Neural cell (in vitro differentiated cells): ENCODE measurements around the gene C1orf198. TPM values are rescaled to one million over a fixed set of nuclear protein-coding genes. Genes with fewer than 3 reads are reported as not detected.

Experiments used
- H2AFZ ChIP-seq: fragments of 200-600, 300-800 bp; sonication (generic), shearing (Covaris generic); 2 replicates; pipeline ENCODE4 v1.6.0; 2014; ENCODE audit warnings: low read depth, mild to moderate bottlenecking, antibody characterized with exemption, low read length, moderate library complexity
- H3F3A ChIP-seq: fragments of 200-600 bp; shearing (Covaris generic); 2 replicates; pipeline ENCODE4 v1.6.1; 2016; ENCODE audit warnings: mild to moderate bottlenecking, moderate library complexity, mixed read lengths, antibody characterized with exemption, low read length; ENCODE audit not compliant: insufficient read depth, poor library complexity, severe bottlenecking
- H3K27ac ChIP-seq: fragments of 200-600, 300-800 bp; sonication (generic), shearing (Covaris generic); 2 replicates; pipeline ENCODE4 v1.5.1; 2014; ENCODE audit warnings: mild to moderate bottlenecking, low read length, moderate library complexity
- H3K27me3 ChIP-seq: fragments of 300-800, 200-600 bp; sonication (generic), shearing (Covaris generic); 2 replicates; pipeline ENCODE4 v1.6.0; 2014; ENCODE audit warnings: mild to moderate bottlenecking, low read depth, low read length, moderate library complexity; ENCODE audit not compliant: insufficient read depth
- H3K36me3 ChIP-seq: fragments of 300-800, 200-600 bp; sonication (generic), shearing (Covaris generic); 2 replicates; pipeline ENCODE4 v1.5.1; 2014; ENCODE audit warnings: mild to moderate bottlenecking, antibody characterized with exemption, low read length, moderate library complexity; ENCODE audit not compliant: insufficient read depth
- H3K4me2 ChIP-seq: fragments of 300-800, 200-600 bp; sonication (generic), shearing (Covaris generic); 2 replicates; pipeline ENCODE4 v1.6.0; 2014; ENCODE audit warnings: mild to moderate bottlenecking, low read length
- H3K4me3 ChIP-seq: fragments of 300-800, 200-600 bp; sonication (generic), shearing (Covaris generic); 2 replicates; pipeline ENCODE4 v1.5.1; 2014; ENCODE audit warnings: mild to moderate bottlenecking, low read length, moderate library complexity
- H3K79me2 ChIP-seq: fragments of 200-600 bp; shearing (Covaris generic); replicated peaks from 2 replicates; pipeline ENCODE4 v1.6.0; 2014; ENCODE audit warnings: mild to moderate bottlenecking, low read length, moderate library complexity; ENCODE audit not compliant: insufficient read depth
- H3K9ac ChIP-seq: fragments of 300-800, 200-600 bp; sonication (generic), shearing (Covaris generic); 2 replicates; pipeline ENCODE4 v1.6.1; 2016; ENCODE audit warnings: mild to moderate bottlenecking, low read length, mixed read lengths
- H3K9me2 ChIP-seq: fragments of 200-600 bp; shearing (Covaris generic); 2 replicates; pipeline ENCODE4 v1.6.1; 2016; ENCODE audit warnings: mild to moderate bottlenecking, low read length, mixed read lengths; ENCODE audit not compliant: insufficient read depth
- H3K9me3 ChIP-seq: fragments of 200-600, 300-800 bp; sonication (generic), shearing (Covaris generic); 2 replicates; pipeline ENCODE4 v1.6.1; 2016; ENCODE audit warnings: mild to moderate bottlenecking, mixed run types, low read length, moderate library complexity, mixed read lengths
- H4K20me1 ChIP-seq: fragments of 200-600 bp; shearing (Covaris generic); 2 replicates; pipeline ENCODE4 v1.6.1; 2016; ENCODE audit warnings: mild to moderate bottlenecking, mixed run types; ENCODE audit not compliant: insufficient read depth
- CTCF ChIP-seq: fragments of 450-650 bp; IDR thresholded peaks from 2 replicates; pipeline ENCODE4 v1.5.1; 2014; ENCODE audit warnings: antibody characterized with exemption, mild to moderate bottlenecking, moderate library complexity; ENCODE audit not compliant: poor library complexity, severe bottlenecking
- EP300 ChIP-seq: fragments of 450-650 bp; conservative IDR thresholded peaks from 2 replicates; pipeline ENCODE4 v1.6.1; 2014; ENCODE audit warnings: antibody characterized with exemption, mild to moderate bottlenecking, moderate library complexity; ENCODE audit not compliant: poor library complexity, severe bottlenecking
- EZH2 ChIP-seq: fragments of 200-600, 300-800 bp; shearing (Covaris generic), sonication (generic); IDR thresholded peaks from 2 replicates; pipeline ENCODE4 v1.6.1; 2014; ENCODE audit warnings: antibody characterized with exemption, low read length, borderline replicate concordance, mild to moderate bottlenecking; ENCODE audit not compliant: insufficient read depth, poor library complexity, severe bottlenecking
- MXI1 ChIP-seq: fragments of 450-650 bp; conservative IDR thresholded peaks from 2 replicates; pipeline ENCODE4 v1.6.1; 2014; ENCODE audit warnings: antibody characterized with exemption, mild to moderate bottlenecking; ENCODE audit not compliant: poor library complexity, severe bottlenecking
- POLR2AphosphoS5 ChIP-seq: IDR thresholded peaks from 2 replicates; pipeline ENCODE4 v1.6.1; 2012
- RAD21 ChIP-seq: fragments of 450-650 bp; conservative IDR thresholded peaks from 2 replicates; pipeline ENCODE4 v1.6.1; 2014; ENCODE audit warnings: antibody characterized with exemption, mild to moderate bottlenecking, moderate library complexity
- SMC3 ChIP-seq: fragments of 450-650 bp; conservative IDR thresholded peaks from 2 replicates; pipeline ENCODE4 v1.6.1; 2014; ENCODE audit warnings: antibody characterized with exemption, mild to moderate bottlenecking, moderate library complexity; ENCODE audit not compliant: poor library complexity
- TAF1 ChIP-seq: IDR thresholded peaks from 2 replicates; pipeline ENCODE4 v1.6.1; 2012; ENCODE audit warnings: low read depth
- polyA plus RNA-seq: library from polyadenylated mRNA; depleted of rRNA; stranded (reverse); fragments of >200 nt; gene quantifications from 2 replicates; pipeline ENCODE4 v1.2.3, GENCODE V29; 2014
- TF ChIP-seq, protein P1 (sequence below): IDR thresholded peaks from 2 replicates; pipeline ENCODE4 v1.6.1; 2012; ENCODE audit warnings: borderline replicate concordance

Gene C1orf198
- polyA plus RNA-seq, 1 donor from 2014 or later: 16.7 TPM

DNA sequence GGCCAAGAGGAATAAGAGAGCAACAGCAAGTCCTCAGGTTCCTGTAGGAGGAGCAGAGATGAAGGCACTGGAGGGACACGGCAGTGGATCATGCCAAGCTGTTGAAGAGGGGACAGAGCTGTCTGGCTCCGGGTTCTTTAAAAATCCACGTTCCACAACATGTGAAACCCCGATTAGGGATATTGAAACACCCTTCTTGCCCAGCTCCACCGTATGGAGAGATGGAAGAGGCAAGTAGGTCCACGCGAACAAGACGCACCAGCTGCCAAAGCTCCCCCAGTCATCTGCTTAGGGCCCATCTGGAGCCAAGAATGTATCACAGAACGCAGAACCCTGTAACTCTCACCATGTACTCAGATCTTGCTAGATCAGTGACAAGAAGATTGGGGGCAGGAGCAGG is 3.9 kb downstream of the C1orf198 start:
- no peak overlapping the region for H3K4me3 ChIP-seq
- H3K9me2 ChIP-seq: no peaks in the 10 kb centered on the region
- H3K27ac ChIP-seq: no peak overlapping the region
- no peak overlapping the region for H3K4me2 ChIP-seq
- no peak overlapping the region for H2AFZ ChIP-seq
- H3K9me3 ChIP-seq: no peaks in the 10 kb centered on the region
- no peaks in the 10 kb centered on the region for H4K20me1 ChIP-seq
- no peaks in the 10 kb centered on the region for H3F3A ChIP-seq
- no peak overlapping the region for H3K9ac ChIP-seq
- no peaks in the 10 kb centered on the region for H3K36me3 ChIP-seq
- no peaks in the 10 kb centered on the region for H3K27me3 ChIP-seq
- TF ChIP-seq CTCF (no peak), POLR2AphosphoS5 (no peak), RAD21 (no peak), TAF1 (no peak), MXI1 (no peak), EZH2 (no peak), SMC3 (no peak), EP300 (no peak)
- TF ChIP-seq, protein P1, sequence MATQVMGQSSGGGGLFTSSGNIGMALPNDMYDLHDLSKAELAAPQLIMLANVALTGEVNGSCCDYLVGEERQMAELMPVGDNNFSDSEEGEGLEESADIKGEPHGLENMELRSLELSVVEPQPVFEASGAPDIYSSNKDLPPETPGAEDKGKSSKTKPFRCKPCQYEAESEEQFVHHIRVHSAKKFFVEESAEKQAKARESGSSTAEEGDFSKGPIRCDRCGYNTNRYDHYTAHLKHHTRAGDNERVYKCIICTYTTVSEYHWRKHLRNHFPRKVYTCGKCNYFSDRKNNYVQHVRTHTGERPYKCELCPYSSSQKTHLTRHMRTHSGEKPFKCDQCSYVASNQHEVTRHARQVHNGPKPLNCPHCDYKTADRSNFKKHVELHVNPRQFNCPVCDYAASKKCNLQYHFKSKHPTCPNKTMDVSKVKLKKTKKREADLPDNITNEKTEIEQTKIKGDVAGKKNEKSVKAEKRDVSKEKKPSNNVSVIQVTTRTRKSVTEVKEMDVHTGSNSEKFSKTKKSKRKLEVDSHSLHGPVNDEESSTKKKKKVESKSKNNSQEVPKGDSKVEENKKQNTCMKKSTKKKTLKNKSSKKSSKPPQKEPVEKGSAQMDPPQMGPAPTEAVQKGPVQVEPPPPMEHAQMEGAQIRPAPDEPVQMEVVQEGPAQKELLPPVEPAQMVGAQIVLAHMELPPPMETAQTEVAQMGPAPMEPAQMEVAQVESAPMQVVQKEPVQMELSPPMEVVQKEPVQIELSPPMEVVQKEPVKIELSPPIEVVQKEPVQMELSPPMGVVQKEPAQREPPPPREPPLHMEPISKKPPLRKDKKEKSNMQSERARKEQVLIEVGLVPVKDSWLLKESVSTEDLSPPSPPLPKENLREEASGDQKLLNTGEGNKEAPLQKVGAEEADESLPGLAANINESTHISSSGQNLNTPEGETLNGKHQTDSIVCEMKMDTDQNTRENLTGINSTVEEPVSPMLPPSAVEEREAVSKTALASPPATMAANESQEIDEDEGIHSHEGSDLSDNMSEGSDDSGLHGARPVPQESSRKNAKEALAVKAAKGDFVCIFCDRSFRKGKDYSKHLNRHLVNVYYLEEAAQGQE: no peak
- H3K79me2 ChIP-seq: peaks cover 35% of the 10 kb centered on the region

- H3K4me3 ChIP-seq: no peak overlapping the region
- no peak overlapping the region for H3K27ac ChIP-seq
- H3K36me3 ChIP-seq: no peaks in the 10 kb centered on the region
- no peak overlapping the region for H2AFZ ChIP-seq
- TF ChIP-seq EP300: no peak
- TF ChIP-seq, protein P1: no peak
- no peak for TF ChIP-seq TAF1
- TF ChIP-seq POLR2AphosphoS5: no peak
- no peak for TF ChIP-seq MXI1
- no peak for TF ChIP-seq RAD21
- no peak for TF ChIP-seq CTCF
- no peak for TF ChIP-seq SMC3
- no peak for TF ChIP-seq EZH2
- no peaks in the 10 kb centered on the region for H4K20me1 ChIP-seq
- no peaks in the 10 kb centered on the region for H3K27me3 ChIP-seq
- H3F3A ChIP-seq: no peaks in the 10 kb centered on the region
- H3K9me3 ChIP-seq: no peaks in the 10 kb centered on the region
- no peaks in the 10 kb centered on the region for H3K9me2 ChIP-seq
- no peak overlapping the region for H3K4me2 ChIP-seq
- no peak overlapping the region for H3K9ac ChIP-seq
- H3K79me2 ChIP-seq: peaks cover 35% of the 10 kb centered on the region
Observed at GRCh38 chr1:230863449-230863848, 4.9 kb downstream of the C1orf198 start.
